HCT116 (cell line): ENCODE results near the gene WDR20. TPM values are rescaled to one million over a fixed set of nuclear protein-coding genes. Genes with fewer than 3 reads are reported as not detected.

ENCODE experiments used
- ATAC-seq: fragments of 200-7000 bp; cut with Tn5 transposase; 2 replicates; pipeline ENCODE4 v1.9.1; 2020; ENCODE audit warnings: mild to moderate bottlenecking, moderate library complexity
- BruUV-seq: library from RNA; stranded (reverse); fragments of 400-500 nt; replicated peaks from 2 replicates; lab custom pipeline; 2021; lab: Mats Ljungman, UMichigan
- CTCF ChIA-PET: fragments of 300-600 bp; sonication (Branson Sonifier 250); formaldehyde crosslinking; loops from one replicate; lab custom pipeline; 2021; ENCODE audit warnings: antibody characterized with exemption; lab: Charles Lee
- POLR2A ChIA-PET: fragments of 300-600, 350-600 bp; sonication (Branson Sonifier 250); formaldehyde crosslinking; loops from one replicate; lab custom pipeline; 2021; ENCODE audit warnings: antibody characterized with exemption; lab: Charles Lee
- RAD21 ChIA-PET, 2 experiments: fragments of 300-600 bp; sonication (Branson Sonifier 250); formaldehyde crosslinking; loops; one replicate each; lab custom pipeline; 2023; ENCODE audit warnings: low total read pairs in 2 of 2; ENCODE audit not compliant: uncharacterized antibody in 2 of 2, unreplicated experiment in 2 of 2, low non-redundant PET in 1 of 2; lab: Charles Lee
- DNase-seq: peaks from one replicate; pipeline ENCODE4 v3.0.0-alpha.2; 2010; ENCODE audit warnings: low read depth, low spot score
- H2AFZ ChIP-seq: fragments of 200-600 bp; shearing (Covaris generic), sonication (generic); 2 replicates; pipeline ENCODE4 v1.6.1; 2017; ENCODE audit warnings: low read depth, mixed run types, mixed read lengths, antibody characterized with exemption, low read length; ENCODE audit not compliant: poor library complexity, severe bottlenecking
- H3K27ac ChIP-seq: 2 replicates; pipeline ENCODE4 v1.5.1; 2012; ENCODE audit warnings: low read depth, low read length
- H3K27me3 ChIP-seq: fragments of 200-600 bp; sonication (generic); 2 replicates; pipeline ENCODE4 v1.6.1; 2016; ENCODE audit warnings: mixed run types, low read length, mixed read lengths; ENCODE audit not compliant: insufficient read depth
- H3K36me3 ChIP-seq, 2 experiments: fragments of 200-500 bp in 1 of 2; fragments of 200-600 bp in 1 of 2; sonication (Bioruptor generic) in 1 of 2; sonication (generic) in 1 of 2; 2 replicates each; pipeline versions ENCODE4 v1.5.1 to v1.6.1; 2014 to 2016; ENCODE audit warnings: low read length in 2 of 2, inconsistent platforms in 1 of 2, mixed read lengths in 1 of 2, mixed run types in 1 of 2; ENCODE audit not compliant: insufficient read depth in 2 of 2, control insufficient read depth in 1 of 2
- H3K4me1 ChIP-seq, 2 experiments: fragments of 200-600 bp in 1 of 2; sonication (generic) in 1 of 2; 2 replicates each; pipeline versions ENCODE4 v1.5.1 to v1.6.1; 2012 to 2017; ENCODE audit warnings: low read length in 2 of 2, inconsistent platforms in 1 of 2, mild to moderate bottlenecking in 1 of 2, mixed read lengths in 1 of 2, mixed run types in 1 of 2, moderate library complexity in 1 of 2; ENCODE audit not compliant: insufficient read depth in 2 of 2, control insufficient read depth in 1 of 2
- H3K4me2 ChIP-seq: fragments of 200-600 bp; sonication (generic); 2 replicates; pipeline ENCODE4 v1.6.1; 2017; ENCODE audit warnings: mixed run types, low read length, mixed read lengths
- H3K4me3 ChIP-seq, 2 experiments: fragments of 200-600 bp in 1 of 2; sonication (generic) in 1 of 2; replicated peaks in 1 of 2; 2 replicates each; pipeline ENCODE4 v1.5.1; 2011 to 2016; ENCODE audit warnings: low read length in 2 of 2, control low read depth in 1 of 2, low read depth in 1 of 2, mild to moderate bottlenecking in 1 of 2, mixed read lengths in 1 of 2, mixed run types in 1 of 2
- H3K79me2 ChIP-seq: fragments of 200-600 bp; sonication (generic); 2 replicates; pipeline ENCODE4 v1.6.1; 2017; ENCODE audit warnings: mild to moderate bottlenecking, mixed run types, low read length, moderate library complexity, mixed read lengths; ENCODE audit not compliant: insufficient read depth
- H3K9ac ChIP-seq: fragments of 200-600 bp; sonication (generic); 2 replicates; pipeline ENCODE4 v1.6.1; 2016; ENCODE audit warnings: low read length, mixed read lengths
- H3K9me2 ChIP-seq: fragments of 200-600 bp; sonication (generic), shearing (Covaris generic); 2 replicates; pipeline ENCODE4 v1.6.1; 2017; ENCODE audit warnings: mixed run types, mild to moderate bottlenecking, moderate library complexity; ENCODE audit not compliant: insufficient read depth
- H3K9me3 ChIP-seq, 2 experiments: fragments of 200-500 bp in 1 of 2; fragments of 200-600 bp in 1 of 2; sonication (Bioruptor generic) in 1 of 2; sonication (generic) in 1 of 2; 2 replicates each; pipeline ENCODE4 v1.6.1; 2014 to 2017; ENCODE audit warnings: low read length in 2 of 2, mixed read lengths in 2 of 2, inconsistent platforms in 1 of 2, low read depth in 1 of 2, mild to moderate bottlenecking in 1 of 2, mixed run types in 1 of 2, moderate library complexity in 1 of 2; ENCODE audit not compliant: control insufficient read depth in 1 of 2, insufficient read depth in 1 of 2
- H4K20me1 ChIP-seq: fragments of 200-600 bp; sonication (generic), shearing (Covaris generic); 2 replicates; pipeline ENCODE4 v1.6.1; 2017; ENCODE audit warnings: mixed run types, mild to moderate bottlenecking, moderate library complexity; ENCODE audit not compliant: insufficient read depth
- CBX3 ChIP-seq: IDR thresholded peaks from 2 replicates; pipeline ENCODE4 v1.6.1; 2012; ENCODE audit warnings: low read depth
- CEBPB ChIP-seq: IDR thresholded peaks from 2 replicates; pipeline ENCODE4 v1.6.1; 2012; ENCODE audit warnings: low read depth
- ELF1 ChIP-seq: IDR thresholded peaks from 2 replicates; pipeline ENCODE4 v1.6.1; 2012; ENCODE audit warnings: low read depth, borderline replicate concordance
- RAD21 ChIP-seq: IDR thresholded peaks from 2 replicates; pipeline ENCODE4 v1.6.1; 2012; ENCODE audit warnings: low read depth, mild to moderate bottlenecking
- SRF ChIP-seq: IDR thresholded peaks from 2 replicates; pipeline ENCODE4 v1.6.1; 2012; ENCODE audit warnings: low read depth
- TCF7L2 ChIP-seq: IDR thresholded peaks from 2 replicates; pipeline ENCODE4 v1.7.0; 2011; ENCODE audit warnings: borderline replicate concordance, inconsistent platforms; ENCODE audit not compliant: insufficient read depth, insufficient read length; ENCODE audit errors: extremely low read depth
- ZFX ChIP-seq: fragments of 450-650 bp; IDR thresholded peaks from 2 replicates; pipeline ENCODE4 v1.6.1; 2017
- intact Hi-C: fragments of 100-400 bp; cut with micrococcal nuclease; formaldehyde crosslinking; loops from 2 replicates; pipeline ENCODE4 v1.10.0; 2022
- total RNA-seq: library from RNA; stranded (reverse); gene quantifications from one replicate; pipeline ENCODE4 v1.2.1, GENCODE V29; 2021; ENCODE audit not compliant: unreplicated experiment
- TF ChIP-seq, protein P1 (sequence below): IDR thresholded peaks from 2 replicates; pipeline ENCODE4 v1.6.1; 2012; ENCODE audit warnings: low read depth
- TF ChIP-seq, protein P2 (sequence below): IDR thresholded peaks from 2 replicates; pipeline ENCODE4 v1.6.1; 2012

The WDR20 gene
- total RNA-seq, 1 experiment from 2014 or later, result 21.1 TPM

DNA sequence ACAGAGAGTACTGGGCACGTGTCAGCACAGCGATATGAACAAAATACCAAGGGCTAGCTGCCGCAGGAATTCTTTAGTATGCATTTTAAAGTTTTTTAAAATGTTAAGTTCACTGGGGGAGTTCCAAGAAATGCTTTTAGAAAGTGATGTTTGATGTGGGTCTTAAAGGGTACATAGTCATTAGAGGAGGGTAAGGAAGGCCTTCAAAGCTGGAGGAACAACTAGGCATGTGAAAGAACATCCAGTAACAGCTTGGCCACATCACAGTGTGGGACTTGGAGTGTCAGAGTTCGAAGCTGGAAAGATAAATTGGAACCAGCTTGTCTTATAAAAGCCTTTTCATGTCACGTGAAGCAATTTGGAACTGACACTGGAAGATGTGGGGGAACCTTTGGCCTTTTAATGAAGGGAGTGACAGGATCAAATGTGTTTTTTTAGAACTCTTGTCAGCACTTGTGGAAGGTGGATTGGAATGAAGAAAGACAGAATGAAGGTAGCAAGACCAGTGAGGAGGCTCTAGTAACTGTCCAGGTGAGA is 57.7 kb downstream of the WDR20 start (continued):
- TF ChIP-seq TCF7L2 (no peak), CEBPB (no peak), RAD21 (no peak), ELF1 (no peak), SRF (no peak), CBX3 (no peak)
- TF ChIP-seq, protein P1, sequence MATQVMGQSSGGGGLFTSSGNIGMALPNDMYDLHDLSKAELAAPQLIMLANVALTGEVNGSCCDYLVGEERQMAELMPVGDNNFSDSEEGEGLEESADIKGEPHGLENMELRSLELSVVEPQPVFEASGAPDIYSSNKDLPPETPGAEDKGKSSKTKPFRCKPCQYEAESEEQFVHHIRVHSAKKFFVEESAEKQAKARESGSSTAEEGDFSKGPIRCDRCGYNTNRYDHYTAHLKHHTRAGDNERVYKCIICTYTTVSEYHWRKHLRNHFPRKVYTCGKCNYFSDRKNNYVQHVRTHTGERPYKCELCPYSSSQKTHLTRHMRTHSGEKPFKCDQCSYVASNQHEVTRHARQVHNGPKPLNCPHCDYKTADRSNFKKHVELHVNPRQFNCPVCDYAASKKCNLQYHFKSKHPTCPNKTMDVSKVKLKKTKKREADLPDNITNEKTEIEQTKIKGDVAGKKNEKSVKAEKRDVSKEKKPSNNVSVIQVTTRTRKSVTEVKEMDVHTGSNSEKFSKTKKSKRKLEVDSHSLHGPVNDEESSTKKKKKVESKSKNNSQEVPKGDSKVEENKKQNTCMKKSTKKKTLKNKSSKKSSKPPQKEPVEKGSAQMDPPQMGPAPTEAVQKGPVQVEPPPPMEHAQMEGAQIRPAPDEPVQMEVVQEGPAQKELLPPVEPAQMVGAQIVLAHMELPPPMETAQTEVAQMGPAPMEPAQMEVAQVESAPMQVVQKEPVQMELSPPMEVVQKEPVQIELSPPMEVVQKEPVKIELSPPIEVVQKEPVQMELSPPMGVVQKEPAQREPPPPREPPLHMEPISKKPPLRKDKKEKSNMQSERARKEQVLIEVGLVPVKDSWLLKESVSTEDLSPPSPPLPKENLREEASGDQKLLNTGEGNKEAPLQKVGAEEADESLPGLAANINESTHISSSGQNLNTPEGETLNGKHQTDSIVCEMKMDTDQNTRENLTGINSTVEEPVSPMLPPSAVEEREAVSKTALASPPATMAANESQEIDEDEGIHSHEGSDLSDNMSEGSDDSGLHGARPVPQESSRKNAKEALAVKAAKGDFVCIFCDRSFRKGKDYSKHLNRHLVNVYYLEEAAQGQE, result no peak
- TF ChIP-seq, protein P2, sequence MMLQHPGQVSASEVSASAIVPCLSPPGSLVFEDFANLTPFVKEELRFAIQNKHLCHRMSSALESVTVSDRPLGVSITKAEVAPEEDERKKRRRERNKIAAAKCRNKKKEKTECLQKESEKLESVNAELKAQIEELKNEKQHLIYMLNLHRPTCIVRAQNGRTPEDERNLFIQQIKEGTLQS, result no peak

DNA sequence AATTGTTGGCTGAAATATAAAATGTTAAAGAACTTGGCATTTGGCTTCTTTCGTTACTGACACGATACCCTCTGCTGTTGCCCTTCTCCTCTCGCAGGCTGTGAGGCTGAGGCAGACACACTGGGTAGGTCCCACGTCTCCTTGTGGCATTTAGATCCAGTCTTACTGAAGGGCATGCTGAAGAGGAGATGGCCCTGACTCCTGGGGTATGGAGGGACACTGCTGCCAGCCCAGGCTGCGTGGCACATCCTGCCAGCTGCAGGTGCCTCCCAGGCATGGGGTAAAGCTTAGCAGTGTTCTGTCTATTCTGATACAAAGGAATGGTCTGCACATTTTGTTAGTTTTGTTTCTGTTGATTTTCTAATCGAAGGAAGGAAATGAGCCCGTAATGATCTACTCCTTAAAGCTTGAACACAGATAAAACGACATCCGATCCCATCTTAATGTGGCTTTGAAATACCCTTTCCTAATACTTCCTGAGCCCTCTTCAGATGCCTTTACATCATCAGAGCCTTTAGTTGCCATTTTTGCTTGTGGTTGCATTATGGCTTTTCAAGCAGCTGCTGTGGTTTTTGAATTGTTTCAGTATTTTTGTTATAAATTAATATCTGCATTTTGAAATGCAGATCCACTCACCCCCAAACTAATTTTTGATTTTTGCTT is 61.1 kb downstream of the WDR20 start:
- ChIA-PET POLR2A (no interaction called here), RAD21 (no interaction called here), CTCF (no interaction called here)
- H3K4me3 ChIP-seq, result no peak overlapping the region
- no peak for ATAC-seq
- no peak overlapping the region for H3K9ac ChIP-seq
- H3K27me3 ChIP-seq, result no peaks in the 10 kb centered on the region
- no peaks in the 10 kb centered on the region for H3K9me2 ChIP-seq
- H3K79me2 ChIP-seq, result peaks cover 20% of the 10 kb centered on the region; the same call in 1 of the 2 replicates
- peaks cover 0 to 4% of the 10 kb centered on the region in 2 experiments; a peak in 1 of 4 replicates for H3K36me3 ChIP-seq
- no TSS peak for BruUV-seq
- H3K4me2 ChIP-seq, result no peak overlapping the region
- H3K4me1 ChIP-seq, result no peaks in the 10 kb centered on the region
- intact Hi-C loops, result no loop called here
- H2AFZ ChIP-seq, result no peak overlapping the region
- H4K20me1 ChIP-seq, result no peaks in the 10 kb centered on the region
- H3K9me3 ChIP-seq, result no peaks in the 10 kb centered on the region
- H3K27ac ChIP-seq, result no peak overlapping the region
- TF ChIP-seq ZFX, result no peak
- no peak for TF ChIP-seq CEBPB
- DNase-seq, result no peak
